Bronchial epithelial cell (primary cell): ENCODE results near the gene CASP14. TPM values are rescaled to one million over a fixed set of nuclear protein-coding genes. Genes with fewer than 3 reads are reported as not detected.

ENCODE experiments used
- DNase-seq: peaks from one replicate; pipeline ENCODE4 v3.0.0-alpha.2; 2010; ENCODE audit warnings: low read depth
- FAIRE-seq: peaks from 2 replicates; lab custom pipeline; 2011; peaks lifted over from hg19 to GRCh38; lab: Jason Lieb, UNC
- H3K27me3 ChIP-seq: 2 replicates; pipeline ENCODE4 v1.5.1; 2011; ENCODE audit warnings: low read length; ENCODE audit not compliant: control insufficient read depth, insufficient read depth
- H3K36me3 ChIP-seq: 2 replicates; pipeline ENCODE4 v1.5.1; 2011; ENCODE audit warnings: low read length; ENCODE audit not compliant: control insufficient read depth, insufficient read depth
- H3K4me3 ChIP-seq: 2 replicates; pipeline ENCODE4 v1.5.1; 2011; ENCODE audit warnings: mild to moderate bottlenecking, low read depth, low read length, control low read depth
- total RNA-seq: library from RNA; depleted of rRNA; stranded (reverse); fragments of >200 nt; gene quantifications from 2 replicates; pipeline ENCODE4 v1.2.1, GENCODE V29; 2014
- TF ChIP-seq, protein P1 (sequence below): IDR thresholded peaks from 2 replicates; pipeline ENCODE4 v1.5.1; 2011; ENCODE audit warnings: mild to moderate bottlenecking, moderate library complexity, low read length, control low read depth, inconsistent platforms; ENCODE audit not compliant: insufficient read depth, severe bottlenecking

CASP14 gene
- total RNA-seq, 1 donor from 2014 or later: not detected

DNA sequence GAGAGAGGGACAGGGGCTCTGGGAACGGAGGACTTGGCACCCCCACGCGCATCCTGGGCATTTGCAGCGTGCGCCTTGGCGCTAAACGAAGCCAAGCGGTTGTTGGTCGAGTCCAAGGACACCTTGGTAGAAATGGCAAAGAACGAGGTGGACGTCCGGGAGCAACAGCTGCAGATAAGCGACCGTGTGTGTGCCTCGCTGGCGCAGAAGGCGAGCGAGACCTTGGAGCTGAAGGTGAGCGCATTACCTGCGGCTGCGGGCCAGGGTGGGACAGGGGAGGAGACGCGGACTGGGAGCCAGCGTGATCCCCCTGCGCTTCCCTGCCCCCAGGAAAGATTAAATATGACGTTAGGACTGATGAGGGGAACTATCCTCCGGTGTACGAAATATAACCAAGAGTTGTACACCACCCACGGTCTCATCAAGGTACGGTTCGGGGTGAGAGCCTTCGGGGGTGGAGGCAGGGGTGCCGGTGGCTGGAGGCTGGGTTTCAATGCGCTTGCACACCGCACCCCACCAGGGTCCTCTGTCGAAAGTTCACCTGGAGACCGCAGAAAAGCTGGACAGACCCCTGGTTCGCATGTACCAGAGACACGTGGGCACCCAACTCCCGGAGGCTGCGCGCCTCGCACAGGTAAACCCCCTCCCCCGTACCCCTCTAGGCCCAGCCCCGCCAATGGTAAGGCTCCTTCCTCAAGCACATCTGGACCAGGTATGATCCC is 27.8 kb upstream of the CASP14 start:
- TF ChIP-seq, protein P1, sequence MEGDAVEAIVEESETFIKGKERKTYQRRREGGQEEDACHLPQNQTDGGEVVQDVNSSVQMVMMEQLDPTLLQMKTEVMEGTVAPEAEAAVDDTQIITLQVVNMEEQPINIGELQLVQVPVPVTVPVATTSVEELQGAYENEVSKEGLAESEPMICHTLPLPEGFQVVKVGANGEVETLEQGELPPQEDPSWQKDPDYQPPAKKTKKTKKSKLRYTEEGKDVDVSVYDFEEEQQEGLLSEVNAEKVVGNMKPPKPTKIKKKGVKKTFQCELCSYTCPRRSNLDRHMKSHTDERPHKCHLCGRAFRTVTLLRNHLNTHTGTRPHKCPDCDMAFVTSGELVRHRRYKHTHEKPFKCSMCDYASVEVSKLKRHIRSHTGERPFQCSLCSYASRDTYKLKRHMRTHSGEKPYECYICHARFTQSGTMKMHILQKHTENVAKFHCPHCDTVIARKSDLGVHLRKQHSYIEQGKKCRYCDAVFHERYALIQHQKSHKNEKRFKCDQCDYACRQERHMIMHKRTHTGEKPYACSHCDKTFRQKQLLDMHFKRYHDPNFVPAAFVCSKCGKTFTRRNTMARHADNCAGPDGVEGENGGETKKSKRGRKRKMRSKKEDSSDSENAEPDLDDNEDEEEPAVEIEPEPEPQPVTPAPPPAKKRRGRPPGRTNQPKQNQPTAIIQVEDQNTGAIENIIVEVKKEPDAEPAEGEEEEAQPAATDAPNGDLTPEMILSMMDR: no peak
- DNase-seq: no peak
- FAIRE-seq: no peak

DNA sequence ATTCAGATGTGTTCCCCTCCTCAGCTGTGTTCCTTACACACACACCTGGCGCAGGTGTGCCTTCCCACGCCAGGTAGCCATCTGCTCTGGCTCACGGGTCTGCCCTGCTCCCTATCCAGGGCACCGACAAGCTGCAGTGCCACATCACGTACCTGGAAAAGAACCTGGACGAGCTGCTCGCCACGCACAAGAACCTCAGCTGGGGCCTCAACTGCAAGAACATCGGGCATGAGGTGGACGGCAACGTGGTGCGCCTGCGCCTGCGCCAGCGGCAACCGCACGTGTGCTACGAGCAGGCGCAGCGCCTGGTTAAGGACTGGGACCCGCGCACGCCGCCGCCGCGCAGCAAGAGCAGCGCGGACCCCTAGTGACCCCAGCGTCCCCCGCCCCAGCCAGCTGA is 26.5 kb upstream of the CASP14 start:
- no peaks in the 10 kb centered on the region for H3K36me3 ChIP-seq
- FAIRE-seq: no peak
- no peak overlapping the region for H3K4me3 ChIP-seq
- no peaks in the 10 kb centered on the region for H3K27me3 ChIP-seq
- no peak for DNase-seq
- TF ChIP-seq, protein P1: no peak

More for the DNA sequence above, 27.8 kb upstream of the CASP14 start:
- Histone ChIP-seq H3K4me3 (no peak overlapping the region), H3K27me3 (no peaks in the 10 kb centered on the region), H3K36me3 (no peaks in the 10 kb centered on the region)

DNA sequence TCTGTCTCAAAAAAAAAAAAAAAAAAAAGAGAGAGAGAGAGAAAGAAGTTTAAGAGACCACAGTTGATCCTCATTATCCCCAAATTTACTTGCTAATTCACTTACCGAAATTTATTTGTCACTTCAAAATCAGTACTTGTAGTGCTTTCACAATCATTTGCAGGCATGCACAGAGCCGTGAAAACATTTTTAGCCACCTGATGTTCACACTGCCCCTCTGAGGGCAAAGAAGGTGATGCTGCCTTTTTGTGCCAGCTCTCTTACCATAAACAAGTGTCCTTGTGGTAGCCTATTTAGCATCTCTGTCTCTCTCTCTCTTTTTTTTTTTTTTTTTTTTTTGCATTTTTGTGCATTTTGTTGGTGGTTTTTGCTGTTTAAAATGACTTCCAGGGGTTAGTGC is 24.1 kb upstream of the CASP14 start:
- H3K4me3 ChIP-seq: no peak overlapping the region
- TF ChIP-seq, protein P1: peak; percentile 2
- no peaks in the 10 kb centered on the region for H3K36me3 ChIP-seq
- DNase-seq: no peak
- no peak for FAIRE-seq
- H3K27me3 ChIP-seq: no peaks in the 10 kb centered on the region

DNA sequence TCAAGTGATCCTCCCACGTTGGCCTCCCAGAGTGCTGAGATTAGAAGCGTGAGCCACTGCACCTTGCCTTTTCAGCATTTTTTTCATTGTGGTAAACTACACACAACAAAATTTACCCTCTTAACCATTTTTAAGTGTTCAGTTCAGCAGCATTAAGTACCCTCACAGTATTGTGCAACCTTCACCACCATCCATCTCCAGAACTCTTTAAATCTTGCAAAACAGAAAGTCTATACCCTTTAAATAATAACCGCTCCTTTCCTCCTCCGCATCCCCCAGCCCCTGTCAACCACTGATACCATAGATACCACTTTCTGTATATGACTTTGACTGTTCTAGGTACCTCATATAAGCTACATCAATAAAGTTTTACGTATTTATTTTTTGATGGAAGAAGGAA is 20.8 kb upstream of the CASP14 start:
- Histone ChIP-seq H3K36me3 (no peaks in the 10 kb centered on the region), H3K4me3 (no peak overlapping the region), H3K27me3 (no peaks in the 10 kb centered on the region)
- FAIRE-seq (no peak), DNase-seq (no peak)
- TF ChIP-seq, protein P1: no peak

DNA sequence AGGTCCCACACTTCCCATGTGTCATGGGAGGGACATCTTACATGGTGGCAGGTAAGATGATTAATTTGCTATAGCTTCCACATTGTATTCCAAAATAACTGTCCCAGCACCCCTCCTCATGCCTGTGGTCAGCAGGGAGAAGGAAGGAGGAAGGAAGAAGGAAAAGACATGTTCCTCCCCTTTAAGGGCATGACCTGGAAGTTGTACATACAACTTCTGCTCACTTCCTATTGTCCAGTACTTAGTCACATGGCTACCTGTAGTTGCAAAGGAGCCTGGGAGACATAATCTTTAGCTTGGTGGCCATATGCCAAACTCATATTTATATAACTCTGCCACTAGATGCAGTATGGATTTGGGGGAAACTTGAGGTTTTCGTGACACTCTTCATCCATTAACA is 17.6 kb upstream of the CASP14 start:
- TF ChIP-seq, protein P1: no peak
- FAIRE-seq (no peak), DNase-seq (no peak)
- H3K4me3 ChIP-seq: no peak overlapping the region
- H3K27me3 ChIP-seq: no peaks in the 10 kb centered on the region
- no peaks in the 10 kb centered on the region for H3K36me3 ChIP-seq

DNA sequence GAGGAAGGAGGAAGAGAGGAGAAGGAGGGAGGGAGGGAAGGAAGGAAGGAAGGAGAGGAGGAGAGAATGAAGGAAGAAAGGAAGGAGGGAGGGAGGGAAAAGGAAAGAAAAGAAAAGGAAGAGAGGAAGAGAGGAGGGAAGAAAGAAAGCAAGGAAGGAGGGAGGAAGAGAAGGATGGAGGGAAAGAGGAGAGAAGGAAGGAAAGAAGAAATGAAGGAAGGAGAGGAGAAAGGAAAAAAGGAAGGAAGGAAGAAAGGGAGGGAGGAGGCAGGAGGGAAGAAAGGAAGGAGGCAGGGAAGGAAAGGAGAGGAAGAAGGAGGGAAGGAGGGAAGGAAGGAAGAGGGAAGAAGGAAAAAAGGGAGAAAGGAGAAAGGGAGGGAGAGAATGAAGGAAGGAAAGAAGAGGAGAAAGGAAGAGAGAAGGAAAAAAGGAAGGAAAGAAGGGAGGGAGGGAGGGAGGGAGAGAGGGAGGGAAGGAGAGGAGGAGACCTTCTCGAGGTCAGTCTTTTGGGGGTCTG is 13.4 kb upstream of the CASP14 start:
- TF ChIP-seq, protein P1: no peak
- DNase-seq (no peak), FAIRE-seq (no peak)
- H3K27me3 ChIP-seq: no peaks in the 10 kb centered on the region
- H3K4me3 ChIP-seq: no peak overlapping the region
- H3K36me3 ChIP-seq: no peaks in the 10 kb centered on the region
